GM12878 (cell line): ENCODE results near the gene CEACAM3. TPM values are rescaled to one million over a fixed set of nuclear protein-coding genes. Genes with fewer than 3 reads are reported as not detected.

ENCODE experiments used
- ATAC-seq: fragments of 200-7000 bp; cut with Tn5 transposase; 3 replicates; pipeline ENCODE4 v1.9.1; 2020; ENCODE audit warnings: mild to moderate bottlenecking, moderate library complexity
- BruUV-seq: library from RNA; stranded (reverse); fragments of 400-500 nt; replicated peaks from 2 replicates; lab custom pipeline; 2021; lab: Mats Ljungman, UMichigan
- CTCF ChIA-PET: fragments of 300-600 bp; sonication (Branson Sonifier 250); formaldehyde crosslinking; extraction: SDS; loops from one replicate; lab custom pipeline; 2021; ENCODE audit warnings: inconsistent platforms; lab: Yijun Ruan, JAX
- POLR2A ChIA-PET: fragments of 350-600 bp; formaldehyde crosslinking; extraction: SDS; loops from one replicate; lab custom pipeline; 2021; ENCODE audit warnings: inconsistent platforms; lab: Charles Lee
- RAD21 ChIA-PET: fragments of 300-600 bp; sonication (Branson Sonifier 250); formaldehyde crosslinking; loops from one replicate; lab custom pipeline; 2023; ENCODE audit warnings: antibody characterized with exemption; ENCODE audit not compliant: unreplicated experiment; lab: Charles Lee
- SMC1A ChIA-PET: fragments of 300-600 bp; sonication (Branson Sonifier 250); formaldehyde crosslinking; loops from one replicate; lab custom pipeline; 2023; ENCODE audit not compliant: unreplicated experiment, uncharacterized antibody; lab: Charles Lee
- DNase-seq: peaks from one replicate; pipeline ENCODE4 v3.0.0-alpha.2; 2011; ENCODE audit warnings: low read depth, low spot score
- FAIRE-seq: peaks from 3 replicates; lab custom pipeline; 2011; peaks lifted over from hg19 to GRCh38; lab: Jason Lieb, UNC
- H2AFZ ChIP-seq: 2 replicates; pipeline ENCODE4 v1.6.0; 2011; ENCODE audit warnings: low read depth, low read length, control low read depth; ENCODE audit not compliant: control insufficient read depth
- H3K27ac ChIP-seq: 2 replicates; pipeline ENCODE4 v1.5.1; 2011; ENCODE audit warnings: control low read depth; ENCODE audit not compliant: control insufficient read depth, insufficient read depth
- H3K27me3 ChIP-seq, 2 experiments: replicated peaks in 1 of 2; 2 replicates each; pipeline versions ENCODE4 v1.6.0 to v1.6.1; 2011; ENCODE audit warnings: low read length in 1 of 2; ENCODE audit not compliant: control insufficient read depth in 2 of 2, insufficient read depth in 2 of 2
- H3K36me3 ChIP-seq, 2 experiments: 2 replicates each; pipeline ENCODE4 v1.5.1; 2011; ENCODE audit warnings: low read length in 1 of 2; ENCODE audit not compliant: control insufficient read depth in 2 of 2, insufficient read depth in 2 of 2
- H3K4me1 ChIP-seq: 2 replicates; pipeline ENCODE4 v1.6.1; 2011; ENCODE audit warnings: mild to moderate bottlenecking, low read length, moderate library complexity, mixed read lengths; ENCODE audit not compliant: control insufficient read depth, insufficient read depth
- H3K4me2 ChIP-seq: 2 replicates; pipeline ENCODE4 v1.6.0; 2011; ENCODE audit warnings: control low read depth; ENCODE audit not compliant: control insufficient read depth, insufficient read depth
- H3K4me3 ChIP-seq: fragments of 200-600 bp; sonication (generic); 2 replicates; pipeline ENCODE4 v1.5.1; 2016
- H3K79me2 ChIP-seq: 2 replicates; pipeline ENCODE4 v1.6.0; 2011; ENCODE audit warnings: low read length; ENCODE audit not compliant: control insufficient read depth, insufficient read depth
- H3K9ac ChIP-seq: 2 replicates; pipeline ENCODE4 v1.8.0; 2011; ENCODE audit warnings: low read length, control low read depth, mixed read lengths; ENCODE audit not compliant: control insufficient read depth, insufficient read depth
- H3K9me3 ChIP-seq: replicated peaks from 3 replicates; pipeline ENCODE4 v1.5.1; 2011; ENCODE audit warnings: mild to moderate bottlenecking, low read length; ENCODE audit not compliant: control insufficient read depth, insufficient read depth
- H4K20me1 ChIP-seq: 2 replicates; pipeline ENCODE4 v1.6.0; 2011; ENCODE audit not compliant: control insufficient read depth, insufficient read depth
- CHD2 ChIP-seq: IDR thresholded peaks from 2 replicates; pipeline ENCODE4 v1.6.1; 2011; ENCODE audit warnings: low read depth, low read length, improper control_type of control experiment, borderline replicate concordance
- IKZF2 ChIP-seq, 2 experiments: fragments of 450-650 bp; IDR thresholded peaks; 2 replicates each; pipeline ENCODE4 v1.6.1; 2017; ENCODE audit warnings: mild to moderate bottlenecking in 2 of 2, moderate library complexity in 2 of 2
- JUND ChIP-seq: IDR thresholded peaks from 2 replicates; pipeline ENCODE4 v1.6.1; 2012; ENCODE audit warnings: low read depth, mild to moderate bottlenecking, low read length, improper control_type of control experiment, moderate library complexity
- NBN ChIP-seq: fragments of 450-650 bp; IDR thresholded peaks from 2 replicates; pipeline ENCODE4 v1.6.1; 2016
- SIN3A ChIP-seq: IDR thresholded peaks from 2 replicates; pipeline ENCODE4 v1.6.1; 2012; ENCODE audit warnings: low read depth, low read length, improper control_type of control experiment
- SMAD5 ChIP-seq: IDR thresholded peaks from 2 replicates; pipeline ENCODE4 v1.6.1; 2016; ENCODE audit warnings: antibody characterized with exemption, low read depth
- SREBF2 ChIP-seq: IDR thresholded peaks from 2 replicates; pipeline ENCODE4 v1.6.1; 2012; ENCODE audit warnings: mild to moderate bottlenecking, low read length
- WGBS: methylation state at CpG from one replicate; pipeline ENCODE4 v1.1.6; 2016; ENCODE audit warnings: low lambda C conversion rate; ENCODE audit not compliant: insufficient replicate concordance, insufficient coverage; ENCODE audit errors: missing lambda C conversion rate; 5-methylcytosine and 5-hydroxymethylcytosine counted together
- in situ Hi-C: fragments of 300-500 bp; cut with MboI; formaldehyde crosslinking; loops from 9 replicates; pipeline ENCODE4 v1.14.3; 2018; ENCODE audit warnings: mixed read lengths
- intact Hi-C: fragments of 100-400 bp; cut with micrococcal nuclease; formaldehyde crosslinking; loops from one replicate; pipeline ENCODE4 v1.14.2; 2022; ENCODE audit not compliant: unreplicated experiment
- polyA plus RNA-seq, 11 experiments: library from polyadenylated mRNA; depleted of rRNA in 4 of 11; unstranded in 6 of 11; stranded (reverse) in 5 of 11; fragments of >200 nt; fragmentation: Nextera tagmentation in 4 of 11; fragmentation: Illumina TruSeq in 1 of 11; extraction: Ambion mirVana in 4 of 11; extraction: Trizol in 1 of 11; gene quantifications; 1 replicate in 1 of 11; 2 replicates in 10 of 11; pipeline versions ENCODE4 v1.2.1 to v1.2.3, GENCODE V29; 2011 to 2016; ENCODE audit warnings: inconsistent platforms in 2 of 11, missing spikeins in 2 of 11, low read depth in 1 of 11
- total RNA-seq, 4 experiments: library from RNA; depleted of rRNA in 3 of 4; stranded (reverse); fragments of >200 nt in 3 of 4; fragmentation: Illumina TruSeq in 1 of 4; extraction: Trizol in 1 of 4; gene quantifications; 2 replicates each; pipeline versions ENCODE4 v1.2.1 to v1.2.3, GENCODE V29; 2013 to 2021
- TF ChIP-seq, protein P1 (sequence below): fragments of 450-650 bp; IDR thresholded peaks from 2 replicates; pipeline ENCODE4 v1.6.1; 2018; ENCODE audit warnings: mild to moderate bottlenecking, low read depth, moderate library complexity; ENCODE audit not compliant: partially characterized antibody
- TF ChIP-seq, protein P2 (sequence below): IDR thresholded peaks from 2 replicates; pipeline ENCODE4 v1.6.1; 2011; ENCODE audit warnings: borderline replicate concordance, low read depth, mild to moderate bottlenecking, moderate library complexity, mixed read lengths, low read length; ENCODE audit not compliant: insufficient read depth; ENCODE audit errors: extremely low read length
- TF ChIP-seq, protein P3 (sequence below): IDR thresholded peaks from 2 replicates; pipeline ENCODE4 v1.6.1; 2012; ENCODE audit warnings: mild to moderate bottlenecking, low read depth, low read length

CEACAM3 gene
- total and polyA plus RNA-seq, 10 of the 15 experiments (the other 5 are each of a cell fraction or from before 2014, with no cell fraction given) = not detected

DNA sequence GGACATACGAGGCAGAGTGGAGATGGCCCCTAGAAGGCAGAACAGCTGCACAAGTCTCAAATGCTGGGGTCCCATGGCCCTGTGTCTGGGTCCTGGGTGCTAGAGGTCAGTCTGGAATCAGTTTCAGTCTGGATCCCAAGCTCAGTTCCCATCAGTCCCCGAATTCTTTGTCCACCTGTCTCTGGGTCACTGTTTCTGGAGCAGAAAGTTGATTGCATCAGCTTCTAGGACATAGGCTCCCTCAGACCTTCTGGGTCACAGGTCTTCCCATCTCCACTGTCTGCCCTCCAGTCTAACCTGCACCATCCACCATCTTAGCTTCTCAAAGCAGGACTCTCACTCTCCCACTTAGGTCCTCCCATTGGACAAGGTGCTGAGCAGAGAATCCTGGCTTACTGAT, 42.8 kb downstream of the CEACAM3 start:
- in situ Hi-C loops (no loop called here), intact Hi-C loops (no loop called here)
- 5% methylated on average over 2 of the region's 2 CpGs for WGBS
- Histone ChIP-seq H3K79me2 (no peaks in the 10 kb centered on the region), H3K36me3 (no peaks in the 10 kb centered on the region), H3K4me3 (no peak overlapping the region), H2AFZ (no peak overlapping the region), H3K9ac (no peak overlapping the region), H3K4me1 (no peaks in the 10 kb centered on the region), H4K20me1 (no peaks in the 10 kb centered on the region), H3K9me3 (no peaks in the 10 kb centered on the region), H3K27ac (no peak overlapping the region), H3K4me2 (no peak overlapping the region), H3K27me3 (peaks cover 2 to 4% of the 10 kb centered on the region in 2 experiments; a peak in 1 of 4 replicates)
- POLR2A ChIA-PET = no interaction called here
- TF ChIP-seq SIN3A = no peak
- TF ChIP-seq, protein P1, sequence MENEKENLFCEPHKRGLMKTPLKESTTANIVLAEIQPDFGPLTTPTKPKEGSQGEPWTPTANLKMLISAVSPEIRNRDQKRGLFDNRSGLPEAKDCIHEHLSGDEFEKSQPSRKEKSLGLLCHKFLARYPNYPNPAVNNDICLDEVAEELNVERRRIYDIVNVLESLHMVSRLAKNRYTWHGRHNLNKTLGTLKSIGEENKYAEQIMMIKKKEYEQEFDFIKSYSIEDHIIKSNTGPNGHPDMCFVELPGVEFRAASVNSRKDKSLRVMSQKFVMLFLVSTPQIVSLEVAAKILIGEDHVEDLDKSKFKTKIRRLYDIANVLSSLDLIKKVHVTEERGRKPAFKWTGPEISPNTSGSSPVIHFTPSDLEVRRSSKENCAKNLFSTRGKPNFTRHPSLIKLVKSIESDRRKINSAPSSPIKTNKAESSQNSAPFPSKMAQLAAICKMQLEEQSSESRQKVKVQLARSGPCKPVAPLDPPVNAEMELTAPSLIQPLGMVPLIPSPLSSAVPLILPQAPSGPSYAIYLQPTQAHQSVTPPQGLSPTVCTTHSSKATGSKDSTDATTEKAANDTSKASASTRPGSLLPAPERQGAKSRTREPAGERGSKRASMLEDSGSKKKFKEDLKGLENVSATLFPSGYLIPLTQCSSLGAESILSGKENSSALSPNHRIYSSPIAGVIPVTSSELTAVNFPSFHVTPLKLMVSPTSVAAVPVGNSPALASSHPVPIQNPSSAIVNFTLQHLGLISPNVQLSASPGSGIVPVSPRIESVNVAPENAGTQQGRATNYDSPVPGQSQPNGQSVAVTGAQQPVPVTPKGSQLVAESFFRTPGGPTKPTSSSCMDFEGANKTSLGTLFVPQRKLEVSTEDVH = no peak
- no peak for FAIRE-seq
- BruUV-seq = no TSS peak
- no peak for ATAC-seq
- CTCF ChIA-PET = interaction anchor here (0.5 to 1.7 kb wide), 5 partner anchors 44 to 119 kb away, joined by 3 to 6 read pairs (median 3); no protein-coding TSS in a partner anchor
- RAD21 ChIA-PET = interaction anchor here (0.6 kb wide), 1 partner anchor 43 kb away, joined by 3 read pairs; no protein-coding TSS in a partner anchor
- no peak for DNase-seq
- SMC1A ChIA-PET = interaction anchor here (1.1 kb wide), 1 partner anchor 46 kb away, joined by 3 read pairs; no protein-coding TSS in a partner anchor

DNA sequence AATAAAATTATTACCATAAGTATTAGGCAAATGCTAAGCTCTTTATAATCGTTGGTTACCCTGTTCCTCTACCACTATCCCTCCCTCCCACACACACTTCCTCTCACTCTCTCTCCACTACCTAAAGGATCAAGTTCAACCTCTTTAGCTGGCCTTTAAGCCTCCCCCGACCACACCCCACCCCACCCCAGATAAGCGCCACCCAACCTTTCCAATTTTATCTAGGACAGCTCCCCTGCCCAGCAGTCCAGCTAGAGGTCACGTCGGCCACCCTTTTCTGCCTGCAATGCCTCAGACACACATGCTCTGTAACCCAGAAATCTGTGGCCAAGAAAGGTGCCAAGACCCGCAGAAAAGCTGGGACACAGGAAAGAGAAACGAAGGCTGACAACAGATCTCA, 47.0 kb downstream of the CEACAM3 start:
- Histone ChIP-seq H3K4me1 (no peaks in the 10 kb centered on the region), H3K9me3 (no peaks in the 10 kb centered on the region), H3K9ac (no peak overlapping the region), H4K20me1 (no peaks in the 10 kb centered on the region), H3K4me2 (no peak overlapping the region), H3K36me3 (no peaks in the 10 kb centered on the region), H3K27me3 (peaks cover 3 to 4% of the 10 kb centered on the region in 2 experiments; a peak in 2 of 4 replicates), H2AFZ (no peak overlapping the region), H3K27ac (no peak overlapping the region), H3K79me2 (no peaks in the 10 kb centered on the region), H3K4me3 (no peak overlapping the region)
- RAD21 ChIA-PET = no interaction called here
- SMC1A ChIA-PET = no interaction called here
- DNase-seq (no peak), ATAC-seq (no peak), FAIRE-seq (no peak)
- in situ Hi-C loops (no loop called here), intact Hi-C loops (no loop called here)
- 43% methylated on average over 6 of the region's 7 CpGs for WGBS
- POLR2A ChIA-PET = interaction anchor here (0.6 kb wide), 1 partner anchor 42 kb away, joined by 3 read pairs; no protein-coding TSS in a partner anchor
- CTCF ChIA-PET = interaction anchor here (1.1 to 1.6 kb wide), 3 partner anchors 8 to 90 kb away, joined by 3 to 4 read pairs (median 4); no protein-coding TSS in a partner anchor
- BruUV-seq = no TSS peak
- TF ChIP-seq JUND (no peak), NBN (no peak), SREBF2 (no peak), SMAD5 (no peak), CHD2 (no peak), IKZF2 (IDR thresholded peaks at IDR 0.05) (no peak)
- TF ChIP-seq, protein P2, sequence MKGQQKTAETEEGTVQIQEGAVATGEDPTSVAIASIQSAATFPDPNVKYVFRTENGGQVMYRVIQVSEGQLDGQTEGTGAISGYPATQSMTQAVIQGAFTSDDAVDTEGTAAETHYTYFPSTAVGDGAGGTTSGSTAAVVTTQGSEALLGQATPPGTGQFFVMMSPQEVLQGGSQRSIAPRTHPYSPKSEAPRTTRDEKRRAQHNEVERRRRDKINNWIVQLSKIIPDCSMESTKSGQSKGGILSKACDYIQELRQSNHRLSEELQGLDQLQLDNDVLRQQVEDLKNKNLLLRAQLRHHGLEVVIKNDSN = no peak
- TF ChIP-seq, protein P3, sequence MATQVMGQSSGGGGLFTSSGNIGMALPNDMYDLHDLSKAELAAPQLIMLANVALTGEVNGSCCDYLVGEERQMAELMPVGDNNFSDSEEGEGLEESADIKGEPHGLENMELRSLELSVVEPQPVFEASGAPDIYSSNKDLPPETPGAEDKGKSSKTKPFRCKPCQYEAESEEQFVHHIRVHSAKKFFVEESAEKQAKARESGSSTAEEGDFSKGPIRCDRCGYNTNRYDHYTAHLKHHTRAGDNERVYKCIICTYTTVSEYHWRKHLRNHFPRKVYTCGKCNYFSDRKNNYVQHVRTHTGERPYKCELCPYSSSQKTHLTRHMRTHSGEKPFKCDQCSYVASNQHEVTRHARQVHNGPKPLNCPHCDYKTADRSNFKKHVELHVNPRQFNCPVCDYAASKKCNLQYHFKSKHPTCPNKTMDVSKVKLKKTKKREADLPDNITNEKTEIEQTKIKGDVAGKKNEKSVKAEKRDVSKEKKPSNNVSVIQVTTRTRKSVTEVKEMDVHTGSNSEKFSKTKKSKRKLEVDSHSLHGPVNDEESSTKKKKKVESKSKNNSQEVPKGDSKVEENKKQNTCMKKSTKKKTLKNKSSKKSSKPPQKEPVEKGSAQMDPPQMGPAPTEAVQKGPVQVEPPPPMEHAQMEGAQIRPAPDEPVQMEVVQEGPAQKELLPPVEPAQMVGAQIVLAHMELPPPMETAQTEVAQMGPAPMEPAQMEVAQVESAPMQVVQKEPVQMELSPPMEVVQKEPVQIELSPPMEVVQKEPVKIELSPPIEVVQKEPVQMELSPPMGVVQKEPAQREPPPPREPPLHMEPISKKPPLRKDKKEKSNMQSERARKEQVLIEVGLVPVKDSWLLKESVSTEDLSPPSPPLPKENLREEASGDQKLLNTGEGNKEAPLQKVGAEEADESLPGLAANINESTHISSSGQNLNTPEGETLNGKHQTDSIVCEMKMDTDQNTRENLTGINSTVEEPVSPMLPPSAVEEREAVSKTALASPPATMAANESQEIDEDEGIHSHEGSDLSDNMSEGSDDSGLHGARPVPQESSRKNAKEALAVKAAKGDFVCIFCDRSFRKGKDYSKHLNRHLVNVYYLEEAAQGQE = no peak
